Thyroid gland (tissue), 4 donors: ENCODE measurements around the gene KRT38.

ENCODE experiments used
- CTCF ChIP-seq, 6 experiments: fragments of 200-600 bp in 3 of 6; fragments of 450-650 bp in 3 of 6; sonication (generic) in 3 of 6; IDR thresholded peaks; one replicate each; pipeline ENCODE4 v1.5.1; 2016 to 2019; ENCODE audit warnings: antibody characterized with exemption in 6 of 6, mild to moderate bottlenecking in 2 of 6, inconsistent platforms in 1 of 6, moderate library complexity in 1 of 6
- POLR2A ChIP-seq, 2 donors: fragments of 450-650 bp; IDR thresholded peaks; one replicate each; pipeline ENCODE4 v1.6.1; 2017; ENCODE audit warnings: antibody characterized with exemption in 2 of 2, mild to moderate bottlenecking in 2 of 2, moderate library complexity in 1 of 2

GRCh38 chr17:41421617-41422016 is 19.2 kb downstream of the KRT38 start:
- TF ChIP-seq POLR2A (IDR thresholded peaks at IDR 0.05): no peak
- no peak for TF ChIP-seq CTCF (IDR thresholded peaks at IDR 0.05)
